ENCODE measurements around the gene MAN2B2. TPM values are rescaled to one million over a fixed set of nuclear protein-coding genes. Genes with fewer than 3 reads are reported as not detected.

The MAN2B2 gene
- total and polyA plus RNA-seq, 9 of the 15 experiments (the other 6 are each of a cell fraction or from before 2014, with no cell fraction given): 0.21 to 8.8 (median 3.7) TPM

DNA sequence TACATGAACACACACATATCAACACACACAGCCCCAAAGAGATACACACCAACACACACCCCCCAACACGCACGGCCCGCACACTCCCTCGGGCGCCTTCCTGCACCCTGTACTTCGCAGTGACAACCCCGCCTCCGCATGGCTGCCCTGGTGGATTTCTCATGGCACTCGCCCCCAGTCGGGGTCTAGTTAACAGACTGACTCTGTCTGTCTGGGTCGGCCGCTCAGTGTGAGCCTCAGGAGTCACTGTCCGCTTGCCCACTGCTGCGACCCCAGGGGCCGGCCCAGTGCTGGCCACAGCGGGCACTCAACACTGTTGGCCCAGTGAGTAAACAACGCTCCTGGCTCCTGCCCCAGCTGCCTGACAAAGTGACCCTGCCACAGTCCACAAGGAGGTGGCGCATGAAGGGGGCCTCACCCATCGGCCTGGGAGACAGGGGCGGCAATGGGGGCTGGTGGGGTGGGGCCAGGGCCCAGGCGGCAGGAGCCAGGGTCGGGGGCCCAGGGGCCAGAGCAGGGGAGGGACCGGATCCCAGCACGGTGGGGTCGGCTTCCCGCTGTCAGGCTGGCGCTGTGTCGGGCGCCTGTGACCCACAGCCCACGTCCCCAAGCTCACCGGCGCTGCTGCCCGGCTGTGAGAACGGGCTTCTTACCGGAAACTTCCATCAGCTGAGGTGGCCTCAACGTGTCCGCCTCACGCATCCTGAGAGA lies 40.2 kb upstream of the MAN2B2 start (continued):
- TF ChIP-seq, protein P1, sequence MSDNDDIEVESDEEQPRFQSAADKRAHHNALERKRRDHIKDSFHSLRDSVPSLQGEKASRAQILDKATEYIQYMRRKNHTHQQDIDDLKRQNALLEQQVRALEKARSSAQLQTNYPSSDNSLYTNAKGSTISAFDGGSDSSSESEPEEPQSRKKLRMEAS (CRISPR knock-in tag; IDR thresholded peaks at IDR 0.05): no peak
- no peak for TF ChIP-seq XRCC3 (IDR thresholded peaks at IDR 0.05)
- no peak for TF ChIP-seq TCFL5 (CRISPR knock-in tag; conservative IDR thresholded peaks at IDR 0.05)
- TF ChIP-seq, protein P2, sequence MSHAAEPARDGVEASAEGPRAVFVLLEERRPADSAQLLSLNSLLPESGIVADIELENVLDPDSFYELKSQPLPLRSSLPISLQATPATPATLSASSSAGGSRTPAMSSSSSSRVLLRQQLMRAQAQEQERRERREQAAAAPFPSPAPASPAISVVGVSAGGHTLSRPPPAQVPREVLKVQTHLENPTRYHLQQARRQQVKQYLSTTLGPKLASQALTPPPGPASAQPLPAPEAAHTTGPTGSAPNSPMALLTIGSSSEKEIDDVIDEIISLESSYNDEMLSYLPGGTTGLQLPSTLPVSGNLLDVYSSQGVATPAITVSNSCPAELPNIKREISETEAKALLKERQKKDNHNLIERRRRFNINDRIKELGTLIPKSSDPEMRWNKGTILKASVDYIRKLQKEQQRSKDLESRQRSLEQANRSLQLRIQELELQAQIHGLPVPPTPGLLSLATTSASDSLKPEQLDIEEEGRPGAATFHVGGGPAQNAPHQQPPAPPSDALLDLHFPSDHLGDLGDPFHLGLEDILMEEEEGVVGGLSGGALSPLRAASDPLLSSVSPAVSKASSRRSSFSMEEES (CRISPR knock-in tag; IDR thresholded peaks at IDR 0.05): no peak

DNA sequence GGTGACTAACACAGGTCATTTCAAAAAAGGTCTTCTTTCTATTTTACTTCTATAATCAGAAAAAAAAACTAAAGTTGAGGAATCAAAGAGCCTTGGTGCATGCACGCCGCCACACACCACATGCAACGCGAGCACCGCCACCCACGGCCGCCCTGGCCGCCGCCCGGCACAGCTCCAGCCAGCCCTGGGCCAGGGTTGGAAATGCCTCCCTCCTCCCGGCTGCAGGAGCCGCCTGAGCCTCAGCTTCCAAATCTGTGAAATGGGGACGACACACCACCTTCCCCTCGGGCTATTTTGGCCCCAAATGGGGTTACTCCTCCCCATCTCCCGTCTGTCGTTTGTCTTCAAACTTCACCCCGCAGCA lies 39.7 kb upstream of the MAN2B2 start:
- BruUV-seq (replicated peaks): no TSS peak
- no peaks in the 10 kb centered on the region; the same call in 1 of the 2 replicates for H3K9me3 ChIP-seq (replicated peaks; ENCODE audit: control insufficient read depth, insufficient read depth, low read depth, low read length)
- ChIA-PET CTCF (ENCODE audit: low intra/inter-chr PET ratio) (no interaction called here), POLR2A (interaction anchor here (0.6 to 1.0 kb wide), 3 partner anchors 10 to 483 kb away, joined by 3 read pairs; no protein-coding TSS in a partner anchor)
- H3K4me2 ChIP-seq (ENCODE audit: insufficient read depth, low read length): no peak overlapping the region
- H3K9ac ChIP-seq (ENCODE audit: insufficient read depth in 1 of 2, low read depth in 2 of 2, low read length in 2 of 2): no peak overlapping the region
- no peak overlapping the region for H2AFZ ChIP-seq (ENCODE audit: low read depth, low read length)
- H3K4me3 ChIP-seq: no peak overlapping the region
- TF ChIP-seq, protein P3, sequence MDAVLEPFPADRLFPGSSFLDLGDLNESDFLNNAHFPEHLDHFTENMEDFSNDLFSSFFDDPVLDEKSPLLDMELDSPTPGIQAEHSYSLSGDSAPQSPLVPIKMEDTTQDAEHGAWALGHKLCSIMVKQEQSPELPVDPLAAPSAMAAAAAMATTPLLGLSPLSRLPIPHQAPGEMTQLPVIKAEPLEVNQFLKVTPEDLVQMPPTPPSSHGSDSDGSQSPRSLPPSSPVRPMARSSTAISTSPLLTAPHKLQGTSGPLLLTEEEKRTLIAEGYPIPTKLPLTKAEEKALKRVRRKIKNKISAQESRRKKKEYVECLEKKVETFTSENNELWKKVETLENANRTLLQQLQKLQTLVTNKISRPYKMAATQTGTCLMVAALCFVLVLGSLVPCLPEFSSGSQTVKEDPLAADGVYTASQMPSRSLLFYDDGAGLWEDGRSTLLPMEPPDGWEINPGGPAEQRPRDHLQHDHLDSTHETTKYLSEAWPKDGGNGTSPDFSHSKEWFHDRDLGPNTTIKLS (IDR thresholded peaks at IDR 0.05; ENCODE audit: borderline replicate concordance, low read depth): no peak
- peak; percentile 80 for TF ChIP-seq RBM25 (IDR thresholded peaks at IDR 0.05; ENCODE audit: low read depth, low read length, severe bottlenecking)
- FAIRE-seq: no peak
- intact Hi-C loops (cut with micrococcal nuclease): no loop called here
- 4% methylated on average over 15 of the region's 17 CpGs for WGBS (ENCODE audit: insufficient coverage, low coverage, missing lambda C conversion rate)
- in situ Hi-C loops (cut with MboI): no loop called here
- H3K36me3 ChIP-seq (ENCODE audit: control insufficient read depth, insufficient read depth, low read length): no peaks in the 10 kb centered on the region
- 0 out of 2 replicates have a peak, but pooled peaks cover 3% of the 10 kb centered on the region for H4K20me1 ChIP-seq (replicated peaks; ENCODE audit: control insufficient read depth, insufficient read depth, low read length)
- H3K9me1 ChIP-seq (ENCODE audit: control insufficient read depth, insufficient read depth, low read length): no peaks in the 10 kb centered on the region
- H3K4me1 ChIP-seq (replicated peaks in 1 of 2; ENCODE audit: control insufficient read depth in 2 of 2, insufficient read depth in 2 of 2, low read length in 2 of 2): peaks cover 0 to 13% of the 10 kb centered on the region in 2 experiments; a peak in 2 of 5 replicates
- no peak overlapping the region for H3K27ac ChIP-seq (ENCODE audit: extremely low read depth, low read depth, low read length)
- peaks cover 41 to 82% of the 10 kb centered on the region in 2 experiments; a peak in 4 of 5 replicates for H3K27me3 ChIP-seq (ENCODE audit: control insufficient read depth in 2 of 2, insufficient read depth in 2 of 2, low read length in 2 of 2)
- ATAC-seq: no peak
- DNase-seq (ENCODE audit: extremely low read depth in 1 of 4, low spot score in 3 of 4): no peak
- no peaks in the 10 kb centered on the region for H3K79me2 ChIP-seq (ENCODE audit: control insufficient read depth, insufficient read depth, low read length)

Measured in K562 (cell line).